Esophagus muscularis mucosa (tissue), 4 donors: ENCODE measurements around the gene CNOT4.

Source experiments
- EP300 ChIP-seq: sonication (generic); formaldehyde crosslinking; IDR thresholded peaks from one replicate; pipeline ENCODE4 v1.6.1; 2017; ENCODE audit warnings: antibody characterized with exemption
- POLR2A ChIP-seq: fragments of 450-650 bp; IDR thresholded peaks from one replicate; pipeline ENCODE4 v1.6.1; 2017; ENCODE audit warnings: antibody characterized with exemption, moderate library complexity, mild to moderate bottlenecking, low read depth
- TF ChIP-seq, protein P1 (sequence below), 3 experiments: fragments of 200-600 bp in 2 of 3; fragments of 450-650 bp in 1 of 3; sonication (generic) in 2 of 3; IDR thresholded peaks; one replicate each; pipeline ENCODE4 v1.5.1; 2017 to 2019; ENCODE audit warnings: antibody characterized with exemption in 3 of 3, mild to moderate bottlenecking in 2 of 3, moderate library complexity in 1 of 3

DNA sequence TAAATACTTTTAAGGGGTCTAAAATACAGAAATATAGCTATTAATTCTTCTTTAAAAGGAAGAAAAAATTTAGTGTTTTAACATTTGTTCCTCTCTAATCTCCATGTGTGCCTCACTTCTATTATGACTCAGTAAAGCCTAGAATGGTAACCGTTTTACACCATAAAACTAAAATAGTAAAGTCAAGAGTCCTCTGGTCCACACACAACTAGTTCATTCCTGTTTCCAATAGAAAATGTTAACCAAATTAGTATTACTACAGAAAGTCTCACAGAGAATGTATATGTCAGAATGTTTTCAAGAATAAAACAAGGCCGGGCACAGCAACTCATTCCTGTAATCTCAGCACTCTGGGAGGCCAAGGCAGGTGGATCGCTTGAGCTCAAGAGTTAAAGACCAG is 55.8 kb downstream of the CNOT4 start:
- TF ChIP-seq, protein P1, sequence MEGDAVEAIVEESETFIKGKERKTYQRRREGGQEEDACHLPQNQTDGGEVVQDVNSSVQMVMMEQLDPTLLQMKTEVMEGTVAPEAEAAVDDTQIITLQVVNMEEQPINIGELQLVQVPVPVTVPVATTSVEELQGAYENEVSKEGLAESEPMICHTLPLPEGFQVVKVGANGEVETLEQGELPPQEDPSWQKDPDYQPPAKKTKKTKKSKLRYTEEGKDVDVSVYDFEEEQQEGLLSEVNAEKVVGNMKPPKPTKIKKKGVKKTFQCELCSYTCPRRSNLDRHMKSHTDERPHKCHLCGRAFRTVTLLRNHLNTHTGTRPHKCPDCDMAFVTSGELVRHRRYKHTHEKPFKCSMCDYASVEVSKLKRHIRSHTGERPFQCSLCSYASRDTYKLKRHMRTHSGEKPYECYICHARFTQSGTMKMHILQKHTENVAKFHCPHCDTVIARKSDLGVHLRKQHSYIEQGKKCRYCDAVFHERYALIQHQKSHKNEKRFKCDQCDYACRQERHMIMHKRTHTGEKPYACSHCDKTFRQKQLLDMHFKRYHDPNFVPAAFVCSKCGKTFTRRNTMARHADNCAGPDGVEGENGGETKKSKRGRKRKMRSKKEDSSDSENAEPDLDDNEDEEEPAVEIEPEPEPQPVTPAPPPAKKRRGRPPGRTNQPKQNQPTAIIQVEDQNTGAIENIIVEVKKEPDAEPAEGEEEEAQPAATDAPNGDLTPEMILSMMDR (IDR thresholded peaks at IDR 0.05): no peak
- TF ChIP-seq EP300 (no peak), POLR2A (no peak)
